Tongue (tissue), 2 donors: ENCODE results near the gene AP3B2. TPM values are rescaled to one million over a fixed set of nuclear protein-coding genes. Genes with fewer than 3 reads are reported as not detected.
A peak's percentile ranks its signal among the peaks of the same experiment; 100 is the strongest.

Experiments used
- DNase-seq: peaks from one replicate; pipeline ENCODE4 v3.0.0-alpha.2; 2015
- total RNA-seq: library from RNA; depleted of rRNA; stranded (reverse); fragments of >200 nt; gene quantifications from one replicate; pipeline ENCODE4 v1.2.3, GENCODE V29; 2014

Gene AP3B2
- total RNA-seq, 1 donor from 2014 or later, result 1.3 TPM

GRCh38 chr15:82698711-82699345, 10.8 kb downstream of the AP3B2 start:
- DNase-seq, result no peak

DNA sequence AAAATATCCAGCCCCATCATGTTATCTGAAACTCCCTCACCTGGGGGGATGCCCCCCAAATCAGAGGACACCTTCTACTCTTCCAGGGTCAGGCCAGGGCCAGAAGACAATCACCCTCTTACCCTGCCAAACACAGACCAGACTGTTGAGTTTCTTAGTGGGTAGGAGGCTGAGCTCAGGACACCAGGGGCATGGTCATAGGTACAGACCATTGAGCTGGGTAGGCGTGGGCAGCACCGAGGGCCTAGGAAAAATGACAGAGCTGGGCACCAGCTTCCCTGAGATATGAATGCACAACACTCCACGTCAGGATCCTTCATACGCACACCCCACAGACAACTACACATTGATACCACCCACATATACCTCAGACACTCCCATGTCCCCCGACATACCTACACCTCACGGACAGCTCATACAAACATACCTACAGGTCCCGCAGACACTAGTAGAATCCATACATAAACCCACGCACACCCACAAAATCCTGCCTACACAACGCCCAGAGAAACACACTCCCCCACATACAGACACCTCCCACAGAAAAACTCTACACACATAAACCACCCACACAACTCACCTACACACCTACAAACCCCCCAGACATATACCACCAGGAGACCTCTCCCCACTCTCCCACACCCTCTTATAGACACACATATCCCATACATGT, 11.8 kb downstream of the AP3B2 start:
- DNase-seq, result no peak

- no peak for DNase-seq
Observed at GRCh38 chr15:82692171-82692570, 17.5 kb downstream of the AP3B2 start.

DNA sequence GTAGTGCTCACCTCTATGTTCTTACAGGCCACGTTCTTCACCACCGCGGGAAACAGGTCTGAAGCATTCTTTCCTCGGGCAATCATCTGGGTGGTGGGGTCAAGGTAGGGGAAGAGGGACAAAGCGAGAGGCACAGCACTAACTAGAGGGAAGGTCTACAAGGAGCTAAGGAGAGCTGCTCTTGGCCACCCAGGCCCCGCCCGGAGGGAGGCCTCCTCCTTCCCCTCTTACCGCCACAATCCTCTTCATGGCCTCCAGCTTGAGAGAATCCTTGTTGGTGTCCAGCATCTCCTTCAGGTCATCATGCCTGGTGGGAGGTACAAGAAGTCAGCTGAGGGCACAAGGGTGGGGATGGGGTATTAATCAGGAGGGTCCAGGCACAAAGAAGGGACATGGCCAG, 20.5 kb downstream of the AP3B2 start:
- DNase-seq, result no peak

GRCh38 chr15:82688691-82689090, 21.0 kb downstream of the AP3B2 start:
- no peak for DNase-seq

- DNase-seq, result no peak
Observed at GRCh38 chr15:82681371-82681770, 28.3 kb downstream of the AP3B2 start.

DNA sequence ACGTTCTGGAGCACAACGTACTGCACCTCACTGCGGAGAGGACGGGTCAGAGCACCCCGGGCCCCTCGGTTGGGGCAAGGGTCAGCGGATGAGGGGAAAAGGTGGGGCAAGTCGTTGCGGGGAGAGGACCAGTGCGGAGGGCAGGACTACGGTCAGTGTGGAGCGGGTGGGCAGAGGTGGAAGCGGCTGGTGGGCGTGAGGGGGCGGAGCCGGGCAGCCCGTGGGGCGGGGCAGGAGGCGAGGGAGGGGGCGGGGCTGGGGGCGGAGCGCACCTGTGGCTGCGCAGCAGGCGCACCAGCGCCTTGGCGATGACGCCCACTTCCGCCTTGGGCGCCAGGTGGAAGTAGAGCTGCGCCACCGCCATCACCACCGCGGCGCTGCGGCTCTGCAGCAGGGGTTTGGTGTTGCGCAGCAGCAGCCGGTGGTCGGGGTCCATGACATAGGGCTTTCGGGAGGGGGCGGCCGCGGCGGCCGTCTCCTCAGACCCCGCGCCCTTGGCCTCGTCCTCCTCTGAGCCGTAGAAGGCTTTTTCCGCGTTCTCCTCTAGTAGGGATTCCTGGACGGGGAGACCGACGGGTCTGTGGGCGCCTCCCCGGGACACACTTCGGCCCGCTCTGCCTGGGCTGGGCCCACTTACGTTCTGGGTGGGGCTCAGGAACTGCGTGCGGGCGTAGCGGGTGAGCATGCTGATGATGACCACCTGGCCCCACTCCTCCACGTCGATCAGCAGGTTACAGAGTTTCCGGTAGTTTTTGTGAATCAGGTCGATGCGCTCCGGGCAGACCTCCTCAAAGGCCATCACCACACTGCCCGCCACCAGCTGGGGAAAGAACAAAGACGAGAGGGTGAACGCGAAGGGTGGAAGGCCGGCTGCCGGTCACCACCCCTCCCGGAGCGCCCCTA, 29.2 kb downstream of the AP3B2 start:
- peak; percentile 48 for DNase-seq

DNA sequence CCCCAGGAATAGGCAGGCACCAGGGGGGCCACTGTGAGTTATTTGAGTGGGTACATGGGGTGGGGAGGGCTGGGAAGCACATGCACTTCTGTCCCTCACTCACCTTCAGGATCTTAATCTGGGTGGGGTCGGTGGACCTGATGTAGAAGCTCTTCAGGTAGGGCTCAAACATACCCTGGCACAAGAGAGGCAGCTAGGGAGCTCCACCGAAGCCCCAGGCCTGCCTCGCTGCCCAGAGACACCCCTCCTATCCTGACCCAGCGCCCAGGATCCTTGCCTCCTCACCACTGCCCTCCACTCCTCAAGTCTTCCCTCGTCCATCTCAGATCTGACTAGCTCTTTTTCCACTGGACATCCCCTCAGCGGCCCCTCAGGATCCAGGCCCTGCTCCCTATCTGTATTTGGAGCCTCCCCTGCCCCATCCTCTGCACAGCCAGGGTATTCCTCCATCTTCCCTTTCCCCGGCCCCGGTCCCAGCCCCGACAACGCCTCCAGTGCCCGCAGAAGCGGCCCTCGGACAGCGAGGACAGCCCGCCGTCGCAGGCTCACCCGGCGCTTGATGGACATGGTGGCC, 30.0 kb downstream of the AP3B2 start:
- DNase-seq, result no peak

DNA sequence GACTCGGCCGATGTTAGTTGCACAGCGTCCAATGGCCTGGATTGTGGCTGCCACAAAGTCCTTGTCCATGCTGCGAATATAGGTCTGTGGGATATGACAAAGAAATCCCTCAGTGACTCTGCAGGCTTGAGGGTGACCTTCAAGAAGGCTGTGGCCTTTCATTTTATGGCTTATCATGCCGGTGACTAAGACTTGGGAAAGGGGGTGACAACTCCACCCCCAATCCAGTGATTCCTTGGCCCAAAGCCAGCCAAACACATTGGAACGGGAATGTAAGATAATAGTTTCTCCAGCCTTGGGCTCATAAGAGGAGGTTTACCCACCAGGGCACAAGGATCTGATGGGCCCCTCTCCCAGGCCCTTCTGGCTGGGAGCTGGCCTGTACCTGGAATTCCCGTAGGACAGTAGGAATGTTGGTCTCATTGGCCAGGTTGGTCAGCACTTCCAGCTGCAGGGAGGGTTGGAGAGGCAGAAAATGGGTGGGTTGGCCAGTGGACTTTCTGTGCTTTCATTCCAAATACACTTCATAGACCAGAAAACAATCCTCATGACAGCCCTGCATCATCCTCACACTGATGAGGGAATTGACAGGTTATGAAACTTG, 31.9 kb downstream of the AP3B2 start:
- DNase-seq, result no peak

- DNase-seq, result no peak
Observed at GRCh38 chr15:82674873-82675272, 34.8 kb downstream of the AP3B2 start.

- no peak for DNase-seq
Observed at GRCh38 chr15:82670699-82671098, 39.0 kb downstream of the AP3B2 start.

- DNase-seq, result no peak
Observed at GRCh38 chr15:82666606-82667005, 43.1 kb downstream of the AP3B2 start.

DNA sequence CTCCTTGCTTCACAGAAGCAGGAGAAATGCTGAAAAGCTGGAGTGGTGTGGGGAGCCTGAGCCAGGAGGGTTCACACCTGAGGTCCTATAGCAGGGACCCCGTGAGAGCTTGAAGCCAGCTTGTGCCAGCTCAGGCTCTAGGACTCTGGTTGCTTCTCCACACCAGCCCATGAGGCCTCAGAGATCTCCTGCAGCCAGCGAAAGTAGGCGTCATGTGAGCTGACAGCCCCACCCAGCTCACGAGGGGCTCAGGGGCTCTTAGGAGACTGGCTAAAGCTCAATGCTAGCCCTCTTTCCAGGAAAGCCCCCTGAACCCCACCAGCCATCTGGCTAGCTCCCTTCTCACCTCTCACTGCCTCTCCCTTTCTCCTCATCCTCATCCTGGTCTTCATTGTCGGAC, 45.7 kb downstream of the AP3B2 start:
- DNase-seq, result no peak

DNA sequence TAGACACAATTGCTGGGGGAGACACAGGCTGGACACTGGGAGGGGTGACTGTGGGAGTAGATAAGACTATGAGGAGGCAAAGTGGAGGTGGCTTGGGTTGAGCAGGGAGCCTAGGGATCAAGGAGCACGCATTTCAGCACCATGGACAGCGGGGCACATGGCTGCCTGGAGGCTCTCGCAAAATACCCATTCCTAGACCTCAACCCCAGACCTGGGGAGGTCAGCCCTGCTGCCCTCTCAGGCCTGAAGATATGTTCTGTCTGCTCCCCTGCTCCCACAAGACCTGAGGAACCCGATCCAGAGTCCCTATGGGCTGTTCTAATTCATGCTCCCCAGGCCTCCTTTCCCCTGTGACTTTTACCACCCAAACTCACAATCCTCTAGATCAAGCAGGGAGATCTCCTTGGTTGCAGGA, 46.5 kb downstream of the AP3B2 start:
- peak; percentile 81 for DNase-seq

DNA sequence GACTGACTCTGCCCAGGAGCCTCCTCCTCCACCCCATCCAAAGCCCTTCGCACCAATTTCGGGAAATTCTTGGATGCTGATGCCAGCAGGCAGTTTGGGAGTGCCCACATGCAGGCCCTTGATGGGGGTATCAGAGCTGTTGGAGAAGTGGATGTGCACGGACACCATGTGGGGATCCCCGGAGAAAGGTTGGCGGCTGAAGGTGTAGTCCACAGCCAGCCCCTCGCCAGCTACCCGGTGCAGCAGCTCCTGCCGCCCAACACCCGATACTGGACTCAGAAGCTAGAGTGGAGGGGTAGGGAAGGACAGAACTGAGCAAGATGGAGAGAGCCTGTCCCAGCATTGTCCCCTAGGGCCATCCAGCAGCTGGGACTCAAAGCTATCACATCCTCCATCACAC, 47.0 kb downstream of the AP3B2 start:
- DNase-seq, result no peak

- DNase-seq, result no peak
Observed at GRCh38 chr15:82660378-82660777, 49.3 kb downstream of the AP3B2 start.

- no peak for DNase-seq
Observed at GRCh38 chr15:82656641-82657266, 52.9 kb downstream of the AP3B2 start.

GRCh38 chr15:82655606-82656005, 54.1 kb downstream of the AP3B2 start:
- no peak for DNase-seq

- no peak for DNase-seq
Observed at GRCh38 chr15:82653483-82654168, 56.0 kb downstream of the AP3B2 start.

- DNase-seq, result no peak
Observed at GRCh38 chr15:82651708-82652107, 58.0 kb downstream of the AP3B2 start.

- DNase-seq, result no peak
Observed at GRCh38 chr15:82650046-82650670, 59.5 kb downstream of the AP3B2 start.
